ENCODE results near the gene SNX9. TPM values are rescaled to one million over a fixed set of nuclear protein-coding genes. Genes with fewer than 3 reads are reported as not detected.

The SNX9 gene
- polyA plus RNA-seq, 1 donor from 2014 or later = 7.0 TPM

DNA sequence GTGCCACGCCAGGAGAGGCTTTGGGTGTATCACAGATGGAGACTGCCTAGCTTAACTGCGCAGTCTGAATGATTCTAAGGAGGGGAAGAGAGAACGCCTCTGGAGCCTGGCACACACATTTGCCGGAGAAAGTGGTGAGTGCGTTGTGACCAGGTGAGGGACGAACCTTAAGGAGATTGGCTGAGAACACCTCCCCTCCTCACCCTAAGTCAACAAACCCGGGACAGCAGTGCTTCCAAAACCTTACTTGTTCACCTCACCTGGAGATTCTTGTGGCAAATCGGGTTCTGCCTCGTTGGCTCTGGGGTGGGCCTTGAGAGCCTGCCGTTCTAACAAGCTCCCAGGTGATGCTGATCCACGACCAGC is 168.0 kb downstream of the SNX9 start:
- Histone ChIP-seq H3K4me2 (ENCODE audit: low read length) (no peak overlapping the region), H2AFZ (ENCODE audit: low read depth, low read length) (no peak overlapping the region), H3K27ac (ENCODE audit: low read length) (no peak overlapping the region), H3K9me3 (ENCODE audit: low read length) (no peaks in the 10 kb centered on the region), H3K9me2 (ENCODE audit: insufficient read depth, low read length) (no peaks in the 10 kb centered on the region), H3K36me3 (ENCODE audit: insufficient read depth, low read length) (no peaks in the 10 kb centered on the region), H4K20me1 (ENCODE audit: insufficient read depth) (no peaks in the 10 kb centered on the region), H3K4me3 (ENCODE audit: low read length) (no peak overlapping the region), H3K79me2 (replicated peaks; ENCODE audit: insufficient read depth, low read length) (no peaks in the 10 kb centered on the region), H3K9ac (ENCODE audit: low read length) (no peak overlapping the region), H3F3A (ENCODE audit: insufficient read depth, low read length, poor library complexity, severe bottlenecking) (no peaks in the 10 kb centered on the region), H3K27me3 (ENCODE audit: insufficient read depth, low read depth, low read length) (no peaks in the 10 kb centered on the region)
- TF ChIP-seq, protein P1, sequence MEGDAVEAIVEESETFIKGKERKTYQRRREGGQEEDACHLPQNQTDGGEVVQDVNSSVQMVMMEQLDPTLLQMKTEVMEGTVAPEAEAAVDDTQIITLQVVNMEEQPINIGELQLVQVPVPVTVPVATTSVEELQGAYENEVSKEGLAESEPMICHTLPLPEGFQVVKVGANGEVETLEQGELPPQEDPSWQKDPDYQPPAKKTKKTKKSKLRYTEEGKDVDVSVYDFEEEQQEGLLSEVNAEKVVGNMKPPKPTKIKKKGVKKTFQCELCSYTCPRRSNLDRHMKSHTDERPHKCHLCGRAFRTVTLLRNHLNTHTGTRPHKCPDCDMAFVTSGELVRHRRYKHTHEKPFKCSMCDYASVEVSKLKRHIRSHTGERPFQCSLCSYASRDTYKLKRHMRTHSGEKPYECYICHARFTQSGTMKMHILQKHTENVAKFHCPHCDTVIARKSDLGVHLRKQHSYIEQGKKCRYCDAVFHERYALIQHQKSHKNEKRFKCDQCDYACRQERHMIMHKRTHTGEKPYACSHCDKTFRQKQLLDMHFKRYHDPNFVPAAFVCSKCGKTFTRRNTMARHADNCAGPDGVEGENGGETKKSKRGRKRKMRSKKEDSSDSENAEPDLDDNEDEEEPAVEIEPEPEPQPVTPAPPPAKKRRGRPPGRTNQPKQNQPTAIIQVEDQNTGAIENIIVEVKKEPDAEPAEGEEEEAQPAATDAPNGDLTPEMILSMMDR (IDR thresholded peaks at IDR 0.05; ENCODE audit: poor library complexity, severe bottlenecking) = no peak
- TF ChIP-seq SMC3 (conservative IDR thresholded peaks at IDR 0.05; ENCODE audit: poor library complexity) (no peak), EZH2 (IDR thresholded peaks at IDR 0.05; ENCODE audit: borderline replicate concordance, insufficient read depth, low read length, poor library complexity, severe bottlenecking) (no peak), EP300 (conservative IDR thresholded peaks at IDR 0.05; ENCODE audit: poor library complexity, severe bottlenecking) (no peak), TAF1 (IDR thresholded peaks at IDR 0.05; ENCODE audit: low read depth) (no peak), RAD21 (conservative IDR thresholded peaks at IDR 0.05) (no peak)
- TF ChIP-seq, protein P2, sequence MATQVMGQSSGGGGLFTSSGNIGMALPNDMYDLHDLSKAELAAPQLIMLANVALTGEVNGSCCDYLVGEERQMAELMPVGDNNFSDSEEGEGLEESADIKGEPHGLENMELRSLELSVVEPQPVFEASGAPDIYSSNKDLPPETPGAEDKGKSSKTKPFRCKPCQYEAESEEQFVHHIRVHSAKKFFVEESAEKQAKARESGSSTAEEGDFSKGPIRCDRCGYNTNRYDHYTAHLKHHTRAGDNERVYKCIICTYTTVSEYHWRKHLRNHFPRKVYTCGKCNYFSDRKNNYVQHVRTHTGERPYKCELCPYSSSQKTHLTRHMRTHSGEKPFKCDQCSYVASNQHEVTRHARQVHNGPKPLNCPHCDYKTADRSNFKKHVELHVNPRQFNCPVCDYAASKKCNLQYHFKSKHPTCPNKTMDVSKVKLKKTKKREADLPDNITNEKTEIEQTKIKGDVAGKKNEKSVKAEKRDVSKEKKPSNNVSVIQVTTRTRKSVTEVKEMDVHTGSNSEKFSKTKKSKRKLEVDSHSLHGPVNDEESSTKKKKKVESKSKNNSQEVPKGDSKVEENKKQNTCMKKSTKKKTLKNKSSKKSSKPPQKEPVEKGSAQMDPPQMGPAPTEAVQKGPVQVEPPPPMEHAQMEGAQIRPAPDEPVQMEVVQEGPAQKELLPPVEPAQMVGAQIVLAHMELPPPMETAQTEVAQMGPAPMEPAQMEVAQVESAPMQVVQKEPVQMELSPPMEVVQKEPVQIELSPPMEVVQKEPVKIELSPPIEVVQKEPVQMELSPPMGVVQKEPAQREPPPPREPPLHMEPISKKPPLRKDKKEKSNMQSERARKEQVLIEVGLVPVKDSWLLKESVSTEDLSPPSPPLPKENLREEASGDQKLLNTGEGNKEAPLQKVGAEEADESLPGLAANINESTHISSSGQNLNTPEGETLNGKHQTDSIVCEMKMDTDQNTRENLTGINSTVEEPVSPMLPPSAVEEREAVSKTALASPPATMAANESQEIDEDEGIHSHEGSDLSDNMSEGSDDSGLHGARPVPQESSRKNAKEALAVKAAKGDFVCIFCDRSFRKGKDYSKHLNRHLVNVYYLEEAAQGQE (IDR thresholded peaks at IDR 0.05; ENCODE audit: borderline replicate concordance) = no peak

GRCh38 chr6:157993076-157993475 is 170.0 kb downstream of the SNX9 start:
- H3K9me2 ChIP-seq (ENCODE audit: insufficient read depth, low read length) = no peaks in the 10 kb centered on the region
- no peaks in the 10 kb centered on the region for H3F3A ChIP-seq (ENCODE audit: insufficient read depth, low read length, poor library complexity, severe bottlenecking)
- H4K20me1 ChIP-seq (ENCODE audit: insufficient read depth) = no peaks in the 10 kb centered on the region
- no peak for TF ChIP-seq POLR2AphosphoS5 (IDR thresholded peaks at IDR 0.05)
- TF ChIP-seq EZH2 (IDR thresholded peaks at IDR 0.05; ENCODE audit: borderline replicate concordance, insufficient read depth, low read length, poor library complexity, severe bottlenecking) = no peak
- TF ChIP-seq, protein P1 (IDR thresholded peaks at IDR 0.05; ENCODE audit: poor library complexity, severe bottlenecking) = no peak
- TF ChIP-seq SMC3 (conservative IDR thresholded peaks at IDR 0.05; ENCODE audit: poor library complexity) = no peak
- no peak for TF ChIP-seq MXI1 (conservative IDR thresholded peaks at IDR 0.05; ENCODE audit: poor library complexity, severe bottlenecking)
- no peaks in the 10 kb centered on the region for H3K27me3 ChIP-seq (ENCODE audit: insufficient read depth, low read depth, low read length)
- no peaks in the 10 kb centered on the region for H3K9me3 ChIP-seq (ENCODE audit: low read length)
- no peak overlapping the region for H3K4me3 ChIP-seq (ENCODE audit: low read length)
- no peak overlapping the region for H3K9ac ChIP-seq (ENCODE audit: low read length)
- no peak overlapping the region for H3K4me2 ChIP-seq (ENCODE audit: low read length)
- H3K79me2 ChIP-seq (replicated peaks; ENCODE audit: insufficient read depth, low read length) = no peaks in the 10 kb centered on the region
- no peak overlapping the region for H2AFZ ChIP-seq (ENCODE audit: low read depth, low read length)
- H3K36me3 ChIP-seq (ENCODE audit: insufficient read depth, low read length) = no peaks in the 10 kb centered on the region
- H3K27ac ChIP-seq (ENCODE audit: low read length) = no peak overlapping the region

Measured in neural cell (in vitro differentiated cells).